GM19455 (cell line): ENCODE results near the gene NSA2.

Experiments
- ATAC-seq: cut with Tn5 transposase; IDR thresholded peaks from one replicate; pipeline ENCODE4 v1.9.1; 2021; ENCODE audit not compliant: unreplicated experiment

The NSA2 gene

DNA sequence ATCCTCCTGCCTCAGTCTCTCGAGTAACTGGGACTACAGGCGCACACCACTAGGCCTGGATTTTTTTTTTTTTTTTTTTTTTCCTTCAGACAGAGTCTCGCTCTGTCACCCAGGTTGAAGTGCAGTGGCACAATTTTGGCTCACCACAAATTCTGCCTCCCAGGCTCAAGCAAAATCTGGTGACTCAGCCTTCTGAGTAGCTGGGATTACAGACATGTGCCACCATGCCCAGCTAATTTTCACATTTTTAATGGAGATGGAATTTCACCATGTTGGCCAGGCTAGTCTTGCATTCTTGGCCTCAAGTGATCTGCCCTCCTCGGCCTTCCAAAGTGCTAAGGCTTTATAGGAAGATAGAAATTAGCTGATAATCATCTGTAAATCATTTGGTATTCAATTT, 43.9 kb downstream of the NSA2 start:
- ATAC-seq = no peak

DNA sequence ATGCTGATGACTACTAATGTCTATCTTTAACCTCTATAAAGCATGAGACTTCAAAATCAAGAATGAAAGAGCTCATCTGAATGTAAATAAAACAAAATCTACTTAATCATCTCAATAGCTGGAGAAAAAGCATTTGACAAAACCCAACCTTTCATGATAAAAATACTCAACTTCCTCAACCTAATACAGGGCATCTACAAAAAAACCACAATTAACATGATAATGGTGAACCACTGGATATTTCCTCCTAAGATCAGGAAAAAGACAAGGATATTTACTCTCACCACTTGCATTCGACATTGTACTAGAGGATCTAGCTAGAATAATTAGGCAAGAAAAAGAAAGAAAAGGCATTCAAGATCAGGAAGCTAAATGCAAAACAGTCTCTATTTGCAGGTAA, 49.8 kb downstream of the NSA2 start:
- ATAC-seq = no peak

DNA sequence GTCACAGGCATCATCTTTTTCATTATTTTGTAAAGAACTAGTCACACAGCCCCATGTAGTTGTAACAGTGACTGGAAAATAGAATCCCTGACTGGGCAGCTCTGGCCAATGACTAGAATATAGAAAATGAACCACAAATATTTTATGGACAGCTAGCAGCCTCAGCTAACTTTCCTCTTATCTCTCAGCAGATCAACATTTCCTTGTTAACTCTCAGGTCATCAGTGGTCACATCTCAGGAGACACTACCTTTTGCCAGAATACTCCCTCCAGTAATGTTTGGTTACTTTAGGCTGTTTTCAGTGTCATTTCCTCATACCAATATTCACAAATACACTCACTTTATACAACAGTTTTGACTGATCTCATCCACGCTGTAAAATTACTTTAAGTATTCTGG, 55.2 kb downstream of the NSA2 start:
- ATAC-seq = no peak

DNA sequence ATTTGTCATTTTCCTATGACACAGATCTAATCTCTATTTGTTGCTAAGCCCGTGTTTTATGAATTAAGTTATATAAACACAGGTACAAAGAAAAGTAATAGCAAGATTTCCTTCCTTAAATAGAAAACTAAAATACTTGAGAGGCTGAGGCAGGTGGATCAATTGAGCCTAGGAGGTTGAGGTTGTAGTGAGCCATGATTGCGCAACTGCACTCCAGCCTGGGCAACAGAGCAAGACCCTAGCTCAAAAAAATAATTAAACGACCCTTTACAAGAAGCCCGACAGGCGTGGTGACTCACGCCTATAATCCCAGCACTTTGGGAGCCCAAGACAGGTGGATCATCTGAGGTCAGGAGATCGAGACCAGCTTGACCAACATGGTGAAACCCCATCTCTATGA, 62.4 kb downstream of the NSA2 start:
- no peak for ATAC-seq
